Esophagus muscularis mucosa (tissue), 3 donors: ENCODE measurements around the gene AAGAB.
A peak's percentile ranks its signal among the peaks of the same experiment; 100 is the strongest.

Experiments
- POLR2A ChIP-seq: fragments of 450-650 bp; IDR thresholded peaks from one replicate; pipeline ENCODE4 v1.6.1; 2017; ENCODE audit warnings: antibody characterized with exemption, moderate library complexity, mild to moderate bottlenecking, low read depth
- POLR2AphosphoS5 ChIP-seq, 2 donors: sonication (generic); formaldehyde crosslinking; IDR thresholded peaks; one replicate each; pipeline ENCODE4 v1.6.1; 2017; ENCODE audit warnings: antibody characterized with exemption in 2 of 2
- TF ChIP-seq, protein P1 (sequence below), 3 experiments: fragments of 200-600 bp in 2 of 3; fragments of 450-650 bp in 1 of 3; sonication (generic) in 2 of 3; IDR thresholded peaks; one replicate each; pipeline ENCODE4 v1.5.1; 2017 to 2019; ENCODE audit warnings: antibody characterized with exemption in 3 of 3, mild to moderate bottlenecking in 2 of 3, moderate library complexity in 1 of 3

DNA sequence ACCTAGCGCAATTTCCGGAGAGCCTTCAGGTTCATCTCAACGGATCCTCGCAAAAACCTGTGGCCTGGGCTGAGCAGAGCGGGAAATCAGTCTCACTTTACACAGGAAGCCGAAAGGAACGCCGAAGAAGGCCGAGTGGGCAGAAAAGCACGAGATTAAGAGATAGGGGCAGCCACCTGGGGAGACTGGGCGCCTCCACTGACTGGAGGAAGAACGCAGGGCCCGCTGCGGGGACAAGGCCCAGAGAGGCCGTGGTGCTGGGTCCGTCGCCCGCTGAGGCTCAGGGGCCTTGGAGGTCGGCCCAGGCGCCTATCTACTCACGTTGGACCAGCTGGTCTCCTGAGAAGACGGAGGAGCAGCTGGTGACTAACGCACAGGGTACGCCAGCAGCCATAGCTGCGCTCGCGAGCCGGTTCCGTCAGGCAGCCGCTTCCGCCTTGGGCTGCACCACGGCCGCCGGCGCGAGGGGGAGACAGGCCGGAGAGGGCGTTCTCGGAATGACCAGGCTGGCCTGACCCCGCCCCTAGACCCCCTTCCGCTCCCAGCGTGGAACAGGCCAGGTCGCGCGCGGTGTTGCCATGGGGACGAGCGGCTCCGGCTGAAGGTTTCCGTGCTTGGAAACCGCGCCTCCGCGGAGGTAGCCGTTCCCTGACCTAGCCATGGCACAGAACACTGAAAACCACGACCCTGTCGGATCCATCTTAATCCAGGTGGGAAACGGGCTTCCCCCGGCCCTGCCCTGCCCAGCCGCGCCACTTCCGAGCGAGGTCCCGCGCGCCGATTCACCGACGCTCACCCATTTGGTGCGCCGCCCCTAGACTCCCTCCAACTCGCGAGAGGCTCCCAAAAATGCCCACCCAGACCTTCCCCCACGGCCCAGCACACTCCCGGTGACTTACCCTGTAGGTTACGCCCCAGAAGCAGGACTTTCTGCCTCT lies at the start of gene AAGAB, which contains the start of gene IQCH:
- TF ChIP-seq, protein P1, sequence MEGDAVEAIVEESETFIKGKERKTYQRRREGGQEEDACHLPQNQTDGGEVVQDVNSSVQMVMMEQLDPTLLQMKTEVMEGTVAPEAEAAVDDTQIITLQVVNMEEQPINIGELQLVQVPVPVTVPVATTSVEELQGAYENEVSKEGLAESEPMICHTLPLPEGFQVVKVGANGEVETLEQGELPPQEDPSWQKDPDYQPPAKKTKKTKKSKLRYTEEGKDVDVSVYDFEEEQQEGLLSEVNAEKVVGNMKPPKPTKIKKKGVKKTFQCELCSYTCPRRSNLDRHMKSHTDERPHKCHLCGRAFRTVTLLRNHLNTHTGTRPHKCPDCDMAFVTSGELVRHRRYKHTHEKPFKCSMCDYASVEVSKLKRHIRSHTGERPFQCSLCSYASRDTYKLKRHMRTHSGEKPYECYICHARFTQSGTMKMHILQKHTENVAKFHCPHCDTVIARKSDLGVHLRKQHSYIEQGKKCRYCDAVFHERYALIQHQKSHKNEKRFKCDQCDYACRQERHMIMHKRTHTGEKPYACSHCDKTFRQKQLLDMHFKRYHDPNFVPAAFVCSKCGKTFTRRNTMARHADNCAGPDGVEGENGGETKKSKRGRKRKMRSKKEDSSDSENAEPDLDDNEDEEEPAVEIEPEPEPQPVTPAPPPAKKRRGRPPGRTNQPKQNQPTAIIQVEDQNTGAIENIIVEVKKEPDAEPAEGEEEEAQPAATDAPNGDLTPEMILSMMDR (IDR thresholded peaks at IDR 0.05): peak in 1 of 3 experiments; percentile 27
- TF ChIP-seq POLR2AphosphoS5 (IDR thresholded peaks at IDR 0.05) (peak; percentile 90 to 91), POLR2A (peak; percentile 64)
